HCT116 (cell line): ENCODE data around the gene CTIF.

Experiments used
- CTCF ChIP-seq, 3 experiments: fragments of 200-600 bp in 1 of 3; sonication (generic) in 1 of 3; IDR thresholded peaks in 2 of 3; conservative IDR thresholded peaks in 1 of 3; 2 replicates each; pipeline ENCODE4 v1.5.1; 2012 to 2017; ENCODE audit warnings: low read depth in 2 of 3, low read length in 2 of 3, antibody characterized with exemption in 1 of 3, borderline replicate concordance in 1 of 3, control low read depth in 1 of 3, mild to moderate bottlenecking in 1 of 3, mixed read lengths in 1 of 3, mixed run types in 1 of 3, moderate library complexity in 1 of 3; ENCODE audit not compliant: insufficient read depth in 1 of 3
- ELF1 ChIP-seq: IDR thresholded peaks from 2 replicates; pipeline ENCODE4 v1.6.1; 2012; ENCODE audit warnings: low read depth, borderline replicate concordance
- JUND ChIP-seq: IDR thresholded peaks from 2 replicates; pipeline ENCODE4 v1.6.1; 2012
- POLR2A ChIP-seq: IDR thresholded peaks from 2 replicates; pipeline ENCODE4 v1.7.0; 2011; ENCODE audit warnings: borderline replicate concordance; ENCODE audit not compliant: insufficient read depth, insufficient read length; ENCODE audit errors: extremely low read depth
- POLR2AphosphoS5 ChIP-seq: IDR thresholded peaks from 2 replicates; pipeline ENCODE4 v1.6.1; 2011; ENCODE audit warnings: mild to moderate bottlenecking, low read depth, low read length, moderate library complexity
- SP1 ChIP-seq: IDR thresholded peaks from 2 replicates; pipeline ENCODE4 v1.6.1; 2012; ENCODE audit warnings: low read depth
- SRF ChIP-seq: IDR thresholded peaks from 2 replicates; pipeline ENCODE4 v1.6.1; 2012; ENCODE audit warnings: low read depth
- YY1 ChIP-seq: IDR thresholded peaks from 2 replicates; pipeline ENCODE4 v1.6.1; 2011; ENCODE audit warnings: low read length, low read depth, moderate library complexity, mild to moderate bottlenecking; ENCODE audit not compliant: insufficient replicate concordance; ENCODE audit errors: extremely low read depth
- ZFX ChIP-seq: fragments of 450-650 bp; IDR thresholded peaks from 2 replicates; pipeline ENCODE4 v1.6.1; 2017
- TF ChIP-seq, protein P1 (sequence below): IDR thresholded peaks from 2 replicates; pipeline ENCODE4 v1.6.1; 2012; ENCODE audit warnings: low read depth
- TF ChIP-seq, protein P2 (sequence below): IDR thresholded peaks from 2 replicates; pipeline ENCODE4 v1.6.1; 2012

GRCh38 chr18:48569915-48570264, 31.1 kb downstream of the CTIF start:
- TF ChIP-seq CTCF (IDR thresholded peaks at IDR 0.05 in 2 of 3, conservative IDR thresholded peaks at IDR 0.05 in 1 of 3; ENCODE audit: borderline replicate concordance in 1 of 3, insufficient read depth in 1 of 3, low read depth in 2 of 3, low read length in 2 of 3) (no peak), POLR2A (no peak), POLR2AphosphoS5 (no peak), YY1 (no peak), SP1 (no peak), ZFX (no peak), ELF1 (no peak), JUND (no peak), SRF (no peak)
- TF ChIP-seq, protein P1, sequence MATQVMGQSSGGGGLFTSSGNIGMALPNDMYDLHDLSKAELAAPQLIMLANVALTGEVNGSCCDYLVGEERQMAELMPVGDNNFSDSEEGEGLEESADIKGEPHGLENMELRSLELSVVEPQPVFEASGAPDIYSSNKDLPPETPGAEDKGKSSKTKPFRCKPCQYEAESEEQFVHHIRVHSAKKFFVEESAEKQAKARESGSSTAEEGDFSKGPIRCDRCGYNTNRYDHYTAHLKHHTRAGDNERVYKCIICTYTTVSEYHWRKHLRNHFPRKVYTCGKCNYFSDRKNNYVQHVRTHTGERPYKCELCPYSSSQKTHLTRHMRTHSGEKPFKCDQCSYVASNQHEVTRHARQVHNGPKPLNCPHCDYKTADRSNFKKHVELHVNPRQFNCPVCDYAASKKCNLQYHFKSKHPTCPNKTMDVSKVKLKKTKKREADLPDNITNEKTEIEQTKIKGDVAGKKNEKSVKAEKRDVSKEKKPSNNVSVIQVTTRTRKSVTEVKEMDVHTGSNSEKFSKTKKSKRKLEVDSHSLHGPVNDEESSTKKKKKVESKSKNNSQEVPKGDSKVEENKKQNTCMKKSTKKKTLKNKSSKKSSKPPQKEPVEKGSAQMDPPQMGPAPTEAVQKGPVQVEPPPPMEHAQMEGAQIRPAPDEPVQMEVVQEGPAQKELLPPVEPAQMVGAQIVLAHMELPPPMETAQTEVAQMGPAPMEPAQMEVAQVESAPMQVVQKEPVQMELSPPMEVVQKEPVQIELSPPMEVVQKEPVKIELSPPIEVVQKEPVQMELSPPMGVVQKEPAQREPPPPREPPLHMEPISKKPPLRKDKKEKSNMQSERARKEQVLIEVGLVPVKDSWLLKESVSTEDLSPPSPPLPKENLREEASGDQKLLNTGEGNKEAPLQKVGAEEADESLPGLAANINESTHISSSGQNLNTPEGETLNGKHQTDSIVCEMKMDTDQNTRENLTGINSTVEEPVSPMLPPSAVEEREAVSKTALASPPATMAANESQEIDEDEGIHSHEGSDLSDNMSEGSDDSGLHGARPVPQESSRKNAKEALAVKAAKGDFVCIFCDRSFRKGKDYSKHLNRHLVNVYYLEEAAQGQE: no peak
- TF ChIP-seq, protein P2, sequence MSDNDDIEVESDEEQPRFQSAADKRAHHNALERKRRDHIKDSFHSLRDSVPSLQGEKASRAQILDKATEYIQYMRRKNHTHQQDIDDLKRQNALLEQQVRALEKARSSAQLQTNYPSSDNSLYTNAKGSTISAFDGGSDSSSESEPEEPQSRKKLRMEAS: no peak
